ENCODE results near the gene BRD2.
A peak's percentile ranks its signal among the peaks of the same experiment; 100 is the strongest.

The BRD2 gene

GRCh38 chr6:32971242-32971580 lies 2.8 kb downstream of the BRD2 start:
- WGBS, 2 donors (ENCODE audit: extremely low coverage in 2 of 2, insufficient read length in 2 of 2, insufficient replicate concordance in 1 of 2): no CpG with 5 or more reads among the region's 15 CpGs
- Histone ChIP-seq H3K4ac (ENCODE audit: low read length) (no peak overlapping the region), H2BK15ac (ENCODE audit: low read length) (no peak overlapping the region), H3K14ac (ENCODE audit: low read length) (no peak overlapping the region), H3K9ac (ENCODE audit: low read depth, low read length, poor library complexity) (peak overlapping the region; percentile 75), H3K23ac (ENCODE audit: low read depth, low read length, poor library complexity) (peak overlapping the region; percentile 98), H3K36me3 (replicated peaks in 1 of 2; ENCODE audit: control insufficient read depth in 2 of 2, insufficient read depth in 2 of 2, low read length in 2 of 2) (peaks cover 26 to 46% of the 10 kb centered on the region in 2 donors), H4K91ac (ENCODE audit: low read depth, low read length, poor library complexity) (no peak overlapping the region), H2BK12ac (ENCODE audit: low read length) (no peak overlapping the region), H3K4me1 (ENCODE audit: control insufficient read depth in 2 of 2, insufficient read depth in 1 of 2, low read depth in 1 of 2, low read length in 2 of 2) (peaks cover 7% of the 10 kb centered on the region in 2 donors), H3K4me3 (ENCODE audit: low read length in 2 of 2) (peak overlapping the region; percentile 90 to 94), H2AK5ac (ENCODE audit: low read depth, low read length) (peak overlapping the region; percentile 90), H3K79me1 (ENCODE audit: low read depth, low read length) (peaks cover 3% of the 10 kb centered on the region), H2AFZ (ENCODE audit: low read length) (no peak overlapping the region), H3K9me3 (replicated peaks in 1 of 2; ENCODE audit: control insufficient read depth in 2 of 2, insufficient read depth in 1 of 2, low read depth in 1 of 2, low read length in 2 of 2) (no peaks in the 10 kb centered on the region), H2BK120ac (ENCODE audit: low read depth, low read length) (no peak overlapping the region), H3K18ac (ENCODE audit: low read length) (peak overlapping the region; percentile 91), H3K27me3 (ENCODE audit: control insufficient read depth in 3 of 3, insufficient read depth in 3 of 3, low read depth in 1 of 3, low read length in 3 of 3) (no peaks in the 10 kb centered on the region), H4K8ac (ENCODE audit: low read depth, low read length) (no peak overlapping the region), H3K4me2 (ENCODE audit: insufficient read depth, low read length, poor library complexity, severe bottlenecking) (peak overlapping the region; percentile 79), H3K27ac (replicated peaks; ENCODE audit: low read length) (peak overlapping the region; percentile 100), H2BK5ac (ENCODE audit: low read length) (peak overlapping the region; percentile 99)
- no peak for DNase-seq (ENCODE audit: low spot score)

DNA sequence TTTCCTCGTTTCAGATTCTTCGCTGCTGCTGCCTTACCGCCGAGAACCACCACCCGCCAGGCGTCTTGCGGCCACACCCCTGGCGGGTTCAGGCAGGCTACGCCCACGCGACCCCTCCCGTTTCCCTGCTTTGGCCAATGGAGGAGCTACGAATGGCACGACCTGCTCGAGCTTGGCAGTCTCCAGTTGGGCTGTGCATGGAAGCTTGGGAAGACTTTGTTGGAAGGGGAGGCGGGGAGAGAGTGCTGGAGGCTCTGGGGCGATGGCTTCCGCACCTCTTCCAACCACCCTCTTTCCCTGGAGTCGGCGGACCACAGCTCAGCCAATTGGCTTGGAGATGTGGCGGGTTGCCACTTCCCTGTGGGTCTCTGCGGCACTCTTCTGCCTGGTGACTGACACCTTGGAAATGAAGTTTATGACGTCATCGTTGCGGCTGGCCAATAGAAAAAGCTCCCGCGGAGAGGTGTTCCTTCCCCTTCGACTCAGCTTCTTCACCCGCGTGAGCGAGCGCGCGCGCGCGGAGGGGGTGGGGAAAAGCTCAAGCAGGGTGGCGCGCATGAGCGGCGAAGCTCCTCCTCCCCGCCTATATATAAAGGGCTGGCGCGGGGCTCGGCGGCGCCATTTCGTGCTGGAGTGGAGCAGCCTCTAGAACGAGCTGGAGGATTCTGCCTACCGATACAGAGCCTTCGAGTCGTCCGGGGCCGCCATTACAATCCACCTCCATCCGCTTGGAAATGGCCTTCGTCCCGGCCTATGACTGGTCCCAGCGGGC lies 3.4 kb downstream of the BRD2 start:
- no peak overlapping the region for H4K8ac ChIP-seq (ENCODE audit: low read depth, low read length)
- H3K4ac ChIP-seq (ENCODE audit: low read length): no peak overlapping the region
- H3K9me3 ChIP-seq (replicated peaks in 1 of 2; ENCODE audit: control insufficient read depth in 2 of 2, insufficient read depth in 1 of 2, low read depth in 1 of 2, low read length in 2 of 2): no peaks in the 10 kb centered on the region
- H3K18ac ChIP-seq (ENCODE audit: low read length): peak overlapping the region; percentile 94
- H3K4me2 ChIP-seq (ENCODE audit: insufficient read depth, low read length, poor library complexity, severe bottlenecking): peak overlapping the region; percentile 79
- H3K79me1 ChIP-seq (ENCODE audit: low read depth, low read length): peaks cover 3% of the 10 kb centered on the region
- H2BK15ac ChIP-seq (ENCODE audit: low read length): no peak overlapping the region
- H3K36me3 ChIP-seq (replicated peaks in 1 of 2; ENCODE audit: control insufficient read depth in 2 of 2, insufficient read depth in 2 of 2, low read length in 2 of 2): peaks cover 32 to 51% of the 10 kb centered on the region in 2 donors
- peak overlapping the region; percentile 20 for H2AK5ac ChIP-seq (ENCODE audit: low read depth, low read length)
- no peak overlapping the region for H2BK120ac ChIP-seq (ENCODE audit: low read depth, low read length)
- DNase-seq (ENCODE audit: low spot score): peak; percentile 100
- peak overlapping the region; percentile 90 to 97 for H3K4me3 ChIP-seq (ENCODE audit: low read length in 2 of 2)
- H2BK5ac ChIP-seq (ENCODE audit: low read length): peak overlapping the region; percentile 42
- no peak overlapping the region for H2AFZ ChIP-seq (ENCODE audit: low read length)
- H3K27me3 ChIP-seq (ENCODE audit: control insufficient read depth in 3 of 3, insufficient read depth in 3 of 3, low read depth in 1 of 3, low read length in 3 of 3): no peaks in the 10 kb centered on the region
- H3K23ac ChIP-seq (ENCODE audit: low read depth, low read length, poor library complexity): peak overlapping the region; percentile 98
- no peak overlapping the region for H3K14ac ChIP-seq (ENCODE audit: low read length)
- peak overlapping the region; percentile 18 for H3K9ac ChIP-seq (ENCODE audit: low read depth, low read length, poor library complexity)
- peak overlapping the region; percentile 100 for H3K27ac ChIP-seq (replicated peaks; ENCODE audit: low read length)
- no CpG with 5 or more reads among the region's 58 CpGs for WGBS, 2 donors (ENCODE audit: extremely low coverage in 2 of 2, insufficient read length in 2 of 2, insufficient replicate concordance in 1 of 2)
- no peak overlapping the region for H2BK12ac ChIP-seq (ENCODE audit: low read length)
- peaks cover 5 to 7% of the 10 kb centered on the region in 2 donors for H3K4me1 ChIP-seq (ENCODE audit: control insufficient read depth in 2 of 2, insufficient read depth in 1 of 2, low read depth in 1 of 2, low read length in 2 of 2)
- no peak overlapping the region for H4K91ac ChIP-seq (ENCODE audit: low read depth, low read length, poor library complexity)

- no peak overlapping the region for H2BK12ac ChIP-seq (ENCODE audit: low read length)
- H3K9ac ChIP-seq (ENCODE audit: low read depth, low read length, poor library complexity): peak overlapping the region; percentile 97
- H2AK5ac ChIP-seq (ENCODE audit: low read depth, low read length): peak overlapping the region; percentile 20
- no CpG with 5 or more reads among the region's 70 CpGs for WGBS, 2 donors (ENCODE audit: extremely low coverage in 2 of 2, insufficient read length in 2 of 2, insufficient replicate concordance in 1 of 2)
- H2BK120ac ChIP-seq (ENCODE audit: low read depth, low read length): no peak overlapping the region
- H4K8ac ChIP-seq (ENCODE audit: low read depth, low read length): no peak overlapping the region
- peak overlapping the region; percentile 71 for H3K4me2 ChIP-seq (ENCODE audit: insufficient read depth, low read length, poor library complexity, severe bottlenecking)
- H3K14ac ChIP-seq (ENCODE audit: low read length): peak overlapping the region; percentile 60
- H3K79me1 ChIP-seq (ENCODE audit: low read depth, low read length): peaks cover 4% of the 10 kb centered on the region
- no peak for DNase-seq (ENCODE audit: low spot score)
- H4K91ac ChIP-seq (ENCODE audit: low read depth, low read length, poor library complexity): no peak overlapping the region
- no peak overlapping the region for H2AFZ ChIP-seq (ENCODE audit: low read length)
- H3K23ac ChIP-seq (ENCODE audit: low read depth, low read length, poor library complexity): peak overlapping the region; percentile 98
- H3K4me1 ChIP-seq (ENCODE audit: control insufficient read depth in 2 of 2, insufficient read depth in 1 of 2, low read depth in 1 of 2, low read length in 2 of 2): peaks cover 2 to 7% of the 10 kb centered on the region in 2 donors
- peak overlapping the region; percentile 83 for H3K18ac ChIP-seq (ENCODE audit: low read length)
- no peaks in the 10 kb centered on the region for H3K9me3 ChIP-seq (replicated peaks in 1 of 2; ENCODE audit: control insufficient read depth in 2 of 2, insufficient read depth in 1 of 2, low read depth in 1 of 2, low read length in 2 of 2)
- no peak overlapping the region for H2BK15ac ChIP-seq (ENCODE audit: low read length)
- no peak overlapping the region for H3K4ac ChIP-seq (ENCODE audit: low read length)
- H3K4me3 ChIP-seq (ENCODE audit: low read length in 2 of 2): peak overlapping the region; percentile 81 to 97
- H3K27me3 ChIP-seq (ENCODE audit: control insufficient read depth in 3 of 3, insufficient read depth in 3 of 3, low read depth in 1 of 3, low read length in 3 of 3): no peaks in the 10 kb centered on the region
- peaks cover 39 to 59% of the 10 kb centered on the region in 2 donors for H3K36me3 ChIP-seq (replicated peaks in 1 of 2; ENCODE audit: control insufficient read depth in 2 of 2, insufficient read depth in 2 of 2, low read length in 2 of 2)
- peak overlapping the region; percentile 77 for H3K27ac ChIP-seq (replicated peaks; ENCODE audit: low read length)
- peak overlapping the region; percentile 42 for H2BK5ac ChIP-seq (ENCODE audit: low read length)
Observed at GRCh38 chr6:32972353-32973143, 4.2 kb downstream of the BRD2 start.

Data from neuronal stem cell (in vitro differentiated cells).